Stimulated activated CD4-positive, alpha-beta T cell treated with anti-CD3 and anti-CD28 coated beads, Interleukin-4, amount 100 ng/mL, for 48 hours (primary cell): ENCODE measurements around the gene GADD45GIP1.
"Not testable (repeated sequence)": the region's sequence is repeated elsewhere in the genome, so short reads cannot be mapped to it uniquely, and the experiment has no call there.

Experiments used
- DNase-seq, 2 donors: peaks; one replicate each; pipeline ENCODE4 v3.0.0-alpha.2; 2020; ENCODE audit warnings: low read depth in 2 of 2

Gene GADD45GIP1

DNA sequence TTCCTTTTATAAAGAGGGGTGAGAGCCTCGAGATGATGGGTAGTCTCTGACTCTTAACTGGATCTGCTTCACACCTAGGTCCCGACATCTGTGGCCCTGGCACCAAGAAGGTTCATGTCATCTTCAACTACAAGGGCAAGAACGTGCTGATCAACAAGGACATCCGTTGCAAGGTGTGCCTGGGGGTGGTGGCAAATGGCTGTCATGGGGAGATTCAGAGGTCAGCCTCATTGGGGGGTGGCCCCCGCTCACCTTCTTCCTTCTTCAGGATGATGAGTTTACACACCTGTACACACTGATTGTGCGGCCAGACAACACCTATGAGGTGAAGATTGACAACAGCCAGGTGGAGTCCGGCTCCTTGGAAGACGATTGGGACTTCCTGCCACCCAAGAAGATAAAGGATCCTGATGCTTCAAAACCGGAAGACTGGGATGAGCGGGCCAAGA lies 17.0 kb downstream of the GADD45GIP1 start:
- DNase-seq, result no peak

DNA sequence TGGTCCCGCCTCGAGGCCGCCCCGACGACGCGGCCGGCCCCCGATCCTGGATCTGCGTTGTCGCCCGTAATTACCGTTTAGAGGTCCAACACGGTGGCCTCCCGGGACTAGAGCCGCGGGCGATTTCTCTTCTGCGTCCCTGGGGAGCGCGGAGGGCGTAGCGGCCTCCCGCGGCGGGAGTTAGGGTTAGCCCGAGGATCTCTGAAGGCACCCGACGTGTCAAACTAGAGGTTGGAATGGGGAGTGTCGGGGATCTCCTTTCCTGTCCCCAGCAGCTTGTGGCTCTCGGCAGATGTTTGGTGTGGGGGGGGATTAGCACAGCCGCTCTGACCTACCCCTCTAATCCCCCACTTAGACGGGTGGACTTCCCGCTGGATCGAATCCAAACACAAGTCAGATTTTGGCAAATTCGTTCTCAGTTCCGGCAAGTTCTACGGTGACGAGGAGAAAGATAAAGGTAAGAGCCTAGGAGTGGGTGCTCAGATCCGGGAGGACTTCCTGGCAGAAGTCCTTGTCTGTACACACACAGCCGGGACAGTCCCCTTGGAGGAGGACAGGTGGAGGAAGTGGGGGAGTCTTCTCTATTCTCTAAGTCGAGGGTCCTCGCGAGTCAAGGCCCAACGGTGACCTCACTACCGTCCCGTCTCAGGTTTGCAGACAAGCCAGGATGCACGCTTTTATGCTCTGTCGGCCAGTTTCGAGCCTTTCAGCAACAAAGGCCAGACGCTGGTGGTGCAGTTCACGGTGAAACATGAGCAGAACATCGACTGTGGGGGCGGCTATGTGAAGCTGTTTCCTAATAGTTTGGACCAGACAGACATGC lies 18.0 kb downstream of the GADD45GIP1 start:
- peak in 1 of 2 donors; percentile 27 for DNase-seq

GRCh38 chr19:12937927-12938778 lies 18.9 kb downstream of the GADD45GIP1 start, which contains the start of gene CALR:
CALR (plus strand) TSS chr19:12938609; CDS start chr19:12938680, 71 bp downstream.
- DNase-seq, result peak; percentile 97 to 99

DNA sequence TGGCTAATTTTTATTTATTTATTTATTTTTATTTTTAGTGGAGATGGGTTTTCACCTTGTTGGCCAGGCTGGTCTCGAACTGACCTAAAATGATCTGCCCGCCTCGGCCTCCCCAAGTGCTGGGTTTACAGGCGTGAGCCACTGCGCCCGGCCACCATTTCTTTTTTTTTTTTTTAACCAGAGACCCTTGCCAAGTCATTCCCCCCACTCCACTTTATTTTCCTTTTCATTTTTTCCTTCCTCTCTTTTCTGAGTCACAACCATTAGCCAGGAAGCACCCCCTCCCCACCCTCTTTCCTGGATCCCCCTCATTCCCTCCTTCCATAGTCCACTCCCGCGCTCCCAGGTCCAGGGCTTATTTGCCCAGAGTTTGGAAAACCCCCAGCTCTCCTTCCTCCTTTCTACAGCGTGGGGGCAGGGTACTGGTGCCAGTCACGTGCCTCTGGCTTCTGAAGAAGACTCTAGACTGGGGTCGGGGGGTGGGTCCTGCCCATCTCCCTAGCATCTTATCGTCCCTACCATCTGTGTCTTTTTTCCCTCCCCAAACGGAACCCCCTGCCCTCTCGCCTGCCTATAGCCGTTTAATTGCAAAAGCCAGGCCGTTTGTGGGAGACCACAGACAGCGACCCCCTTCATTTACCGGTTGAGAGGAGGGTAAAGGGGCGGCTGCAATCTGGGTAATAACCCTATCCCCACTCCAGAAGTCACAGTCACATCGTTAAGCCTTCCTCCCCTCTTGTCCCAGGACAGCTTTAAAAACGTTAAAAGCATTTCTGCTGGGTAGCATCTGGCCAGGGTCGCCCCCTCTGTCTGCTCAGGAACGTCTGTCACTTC lies 19.7 kb downstream of the GADD45GIP1 start:
- no peak for DNase-seq

DNA sequence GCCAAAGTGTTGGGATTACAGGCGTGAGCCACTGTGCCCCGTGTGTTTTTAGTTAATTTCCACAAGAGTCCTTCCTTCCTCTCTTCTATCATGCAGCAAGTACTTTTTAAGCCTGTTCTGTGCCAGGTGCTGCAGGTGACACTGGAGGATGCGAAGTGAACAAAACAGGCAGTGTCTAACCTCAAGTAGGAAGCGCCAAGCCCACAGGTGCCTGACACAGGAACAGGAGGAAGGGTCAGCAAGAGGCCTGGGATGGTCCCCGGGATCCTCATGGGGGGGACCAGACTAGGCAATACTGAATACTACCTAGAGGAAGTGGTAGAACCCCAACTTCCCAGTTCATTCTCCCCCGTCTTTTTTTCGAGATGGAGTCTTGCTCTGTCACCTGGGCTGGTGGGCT lies 20.4 kb downstream of the GADD45GIP1 start:
- DNase-seq, result no peak

GRCh38 chr19:12935071-12935470 lies 22.0 kb downstream of the GADD45GIP1 start:
- DNase-seq, result no peak

GRCh38 chr19:12933287-12934072 lies 23.5 kb downstream of the GADD45GIP1 start, which contains the start of gene FARSA:
FARSA (minus strand) TSS chr19:12933711; CDS start chr19:12933696, 15 bp downstream.
- DNase-seq, result peak; percentile 82 to 89

GRCh38 chr19:12932392-12933286 lies 24.4 kb downstream of the GADD45GIP1 start:
- DNase-seq, result no peak

- no peak for DNase-seq
Observed at GRCh38 chr19:12930002-12930645, 26.9 kb downstream of the GADD45GIP1 start.

GRCh38 chr19:12924621-12925310 lies 32.3 kb downstream of the GADD45GIP1 start:
- no peak for DNase-seq

- no peak for DNase-seq
Observed at GRCh38 chr19:12922959-12923358, 34.1 kb downstream of the GADD45GIP1 start.

GRCh38 chr19:12921047-12921446 lies 36.0 kb downstream of the GADD45GIP1 start:
- DNase-seq, result no peak

DNA sequence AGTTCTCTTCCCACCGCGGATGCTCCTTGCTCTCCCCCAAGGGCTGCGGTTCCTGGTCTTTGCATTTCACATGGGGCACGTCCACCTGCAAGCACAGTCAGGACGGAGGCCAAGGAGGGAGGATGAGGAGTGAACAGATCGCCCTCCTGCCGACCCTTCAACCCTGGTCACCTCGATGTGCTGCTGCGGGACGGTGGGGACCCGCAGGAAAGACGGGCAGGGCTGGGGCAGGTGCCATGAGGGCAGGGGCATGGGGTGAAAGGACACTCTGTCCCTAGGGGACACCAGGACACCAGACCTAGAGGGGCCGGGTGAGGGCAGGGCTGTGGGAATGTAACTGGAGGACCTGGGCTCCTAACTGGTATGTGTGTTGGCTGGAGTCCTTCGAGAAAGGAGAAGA lies 38.8 kb downstream of the GADD45GIP1 start:
- DNase-seq, result no peak

GRCh38 chr19:12915860-12916259 lies 41.2 kb downstream of the GADD45GIP1 start:
- not testable (repeated sequence) for DNase-seq

DNA sequence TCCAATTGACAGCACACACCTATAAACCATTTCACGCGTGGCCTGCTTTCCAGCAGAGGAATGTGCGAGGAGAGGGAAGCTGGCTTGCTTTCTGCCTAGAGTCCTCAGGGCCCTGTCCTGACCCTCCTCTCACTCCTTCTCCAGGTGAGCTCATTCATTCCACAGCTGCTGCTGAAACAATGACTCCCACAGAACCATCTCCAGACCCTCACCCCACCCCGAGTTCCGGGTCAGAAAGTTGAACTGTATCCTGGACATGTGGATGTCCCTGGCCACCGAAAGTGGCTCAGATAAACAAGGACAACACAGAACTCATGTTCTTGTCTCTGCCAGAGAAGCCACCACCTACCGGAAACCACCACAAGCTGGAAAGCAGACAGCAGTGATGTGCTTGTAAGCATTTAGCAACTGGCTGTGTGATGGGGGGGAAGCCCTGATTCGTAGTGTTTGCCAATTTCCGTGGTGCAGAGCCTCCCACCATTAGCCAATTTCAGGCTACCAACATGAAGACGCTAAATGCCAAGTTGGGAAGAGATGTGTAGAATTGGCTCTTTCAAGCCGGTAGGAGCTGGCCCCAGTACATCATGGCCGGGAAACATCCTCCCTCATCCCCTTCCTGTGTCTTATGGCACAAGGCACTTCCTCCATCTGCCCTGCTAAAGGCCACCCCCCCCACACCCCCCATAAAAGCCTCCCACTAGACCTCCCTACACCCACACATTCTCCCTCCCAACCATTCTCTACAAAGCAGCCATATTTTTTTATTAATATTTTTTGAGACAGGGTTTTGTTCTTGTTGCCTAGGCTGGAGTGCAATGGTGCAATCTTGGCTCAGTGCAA lies 43.0 kb downstream of the GADD45GIP1 start:
- DNase-seq, result no peak

- no peak for DNase-seq
Observed at GRCh38 chr19:12913011-12913561, 43.9 kb downstream of the GADD45GIP1 start.

- no peak for DNase-seq
Observed at GRCh38 chr19:12912571-12912970, 44.5 kb downstream of the GADD45GIP1 start.
